K562 (cell line): ENCODE measurements around the gene STYXL1. TPM values are rescaled to one million over a fixed set of nuclear protein-coding genes. Genes with fewer than 3 reads are reported as not detected.

Experiments used
- BMI1 ChIP-seq: fragments of 150-350 bp; IDR thresholded peaks from 2 replicates; pipeline ENCODE4 v1.6.1; 2014; ENCODE audit warnings: low read length
- COPS2 ChIP-seq: fragments of 450-650 bp; conservative IDR thresholded peaks from 2 replicates; pipeline ENCODE4 v1.6.1; 2016; ENCODE audit warnings: mild to moderate bottlenecking, moderate library complexity
- CREB3 ChIP-seq: fragments of 450-650 bp; conservative IDR thresholded peaks from 2 replicates; pipeline ENCODE4 v1.6.1; 2016; ENCODE audit warnings: missing genetic modification characterization, low read depth, mild to moderate bottlenecking, missing compliant biosample characterization, moderate library complexity
- E2F3 ChIP-seq: fragments of 250-450 bp; sonication (Bioruptor Pico); IDR thresholded peaks from 2 replicates; pipeline ENCODE4 v1.4.0; 2020; ENCODE audit warnings: mild to moderate bottlenecking
- EP300 ChIP-seq: IDR thresholded peaks from 2 replicates; pipeline ENCODE4 v1.6.1; 2012; ENCODE audit warnings: low read length, improper control_type of control experiment
- ETV1 ChIP-seq: fragments of 450-650 bp; conservative IDR thresholded peaks from 2 replicates; pipeline ENCODE4 v1.6.1; 2016; ENCODE audit warnings: missing genetic modification characterization, control low read depth, low read depth, missing compliant biosample characterization
- FOXP1 ChIP-seq: sonication (generic); formaldehyde crosslinking; IDR thresholded peaks from 2 replicates; pipeline ENCODE4 v1.8.0; 2022; ENCODE audit warnings: mild to moderate bottlenecking, missing genetic modification reagents
- HINFP ChIP-seq: fragments of 450-650 bp; conservative IDR thresholded peaks from 2 replicates; pipeline ENCODE4 v1.6.1; 2016; ENCODE audit warnings: missing genetic modification characterization, low read depth, mild to moderate bottlenecking, control low read depth, missing compliant biosample characterization
- KAT7 ChIP-seq: sonication (generic); formaldehyde crosslinking; IDR thresholded peaks from 2 replicates; pipeline ENCODE4 v1.8.0; 2022; ENCODE audit warnings: missing genetic modification reagents, mild to moderate bottlenecking, borderline replicate concordance
- L3MBTL2 ChIP-seq: fragments of 450-650 bp; IDR thresholded peaks from 2 replicates; pipeline ENCODE4 v1.6.1; 2016; ENCODE audit warnings: mild to moderate bottlenecking, moderate library complexity
- MTA2 ChIP-seq: fragments of 450-650 bp; IDR thresholded peaks from 2 replicates; pipeline ENCODE4 v1.6.1; 2016; ENCODE audit warnings: low read depth
- MYBL2 ChIP-seq, 2 experiments: fragments of 450-650 bp in 1 of 2; sonication (generic) in 1 of 2; formaldehyde crosslinking in 1 of 2; IDR thresholded peaks; 2 replicates each; pipeline versions ENCODE4 v1.6.1 to v1.8.1; 2017 to 2022; ENCODE audit warnings: borderline replicate concordance in 1 of 2, inconsistent platforms in 1 of 2, low read depth in 1 of 2, mild to moderate bottlenecking in 1 of 2, missing genetic modification reagents in 1 of 2, moderate library complexity in 1 of 2
- MYC ChIP-seq, 2 experiments: fragments of 250-450 bp in 1 of 2; sonication (Bioruptor Pico) in 1 of 2; IDR thresholded peaks; 2 replicates each; pipeline versions ENCODE4 v1.5.1 to v1.6.1; 2012 to 2021; ENCODE audit warnings: low read depth in 2 of 2, borderline replicate concordance in 1 of 2, improper control_type of control experiment in 1 of 2, low read length in 1 of 2, mild to moderate bottlenecking in 1 of 2, moderate library complexity in 1 of 2
- NCOA1 ChIP-seq: fragments of 450-650 bp; IDR thresholded peaks from 2 replicates; pipeline ENCODE4 v1.6.1; 2016; ENCODE audit warnings: low read depth
- NFE2L1 ChIP-seq: fragments of 450-650 bp; IDR thresholded peaks from 2 replicates; pipeline ENCODE4 v1.6.1; 2016; ENCODE audit warnings: missing genetic modification characterization, low read depth, mild to moderate bottlenecking, missing compliant biosample characterization, moderate library complexity, borderline replicate concordance
- RBM17 ChIP-seq: fragments of 200-400 bp; formaldehyde crosslinking; IDR thresholded peaks from 2 replicates; pipeline ENCODE4 v1.6.1; 2017; ENCODE audit warnings: low read depth, mild to moderate bottlenecking, low read length, borderline replicate concordance
- SFPQ ChIP-seq: fragments of 200-400 bp; formaldehyde crosslinking; IDR thresholded peaks from 2 replicates; pipeline ENCODE4 v1.6.1; 2017; ENCODE audit warnings: mild to moderate bottlenecking, low read depth, low read length, moderate library complexity
- SIN3A ChIP-seq, 2 experiments: fragments of 150-350 bp in 1 of 2; IDR thresholded peaks; 2 replicates each; pipeline ENCODE4 v1.6.1; 2011 to 2016; ENCODE audit warnings: borderline replicate concordance in 2 of 2, low read depth in 2 of 2, low read length in 2 of 2, mild to moderate bottlenecking in 2 of 2, moderate library complexity in 2 of 2; ENCODE audit not compliant: control insufficient read depth in 1 of 2
- SP2 ChIP-seq: IDR thresholded peaks from 2 replicates; pipeline ENCODE4 v1.6.1; 2011; ENCODE audit warnings: mild to moderate bottlenecking, low read depth, low read length, moderate library complexity; ENCODE audit not compliant: poor library complexity, severe bottlenecking; ENCODE audit errors: extremely low read depth
- TGIF2 ChIP-seq: sonication (generic); formaldehyde crosslinking; IDR thresholded peaks from 2 replicates; pipeline ENCODE4 v1.8.1; 2022; ENCODE audit warnings: mild to moderate bottlenecking, missing genetic modification reagents, moderate library complexity
- TSC22D4 ChIP-seq: fragments of 450-650 bp; IDR thresholded peaks from 2 replicates; pipeline ENCODE4 v1.6.1; 2016; ENCODE audit warnings: missing genetic modification characterization, missing biosample characterization, control low read depth
- ZNF184 ChIP-seq: sonication (generic); formaldehyde crosslinking; IDR thresholded peaks from 2 replicates; pipeline ENCODE4 v1.5.0; 2020; ENCODE audit warnings: missing genetic modification reagents
- polyA plus RNA-seq, 8 experiments: library from polyadenylated mRNA; depleted of rRNA in 4 of 8; stranded (reverse) in 5 of 8; unstranded in 3 of 8; fragments of >200 nt; fragmentation: Nextera tagmentation in 2 of 8; fragmentation: Illumina TruSeq in 1 of 8; extraction: Ambion mirVana in 2 of 8; extraction: Trizol in 1 of 8; gene quantifications; 2 replicates each; pipeline versions ENCODE4 v1.2.1 to v1.2.3, GENCODE V29; 2011 to 2014; ENCODE audit warnings: inconsistent platforms in 1 of 8, missing spikeins in 1 of 8
- total RNA-seq, 7 experiments: library from RNA; depleted of rRNA in 6 of 7; stranded (reverse); fragments of >200 nt in 6 of 7; fragmentation: Illumina TruSeq in 2 of 7; extraction: Trizol in 2 of 7; gene quantifications; 2 replicates each; pipeline versions ENCODE4 v1.2.1 to v1.2.3, GENCODE V29; 2011 to 2021; ENCODE audit warnings: low replicate concordance in 1 of 7

The STYXL1 gene
- total and polyA plus RNA-seq, 9 of the 15 experiments (the other 6 are each of a cell fraction or from before 2014, with no cell fraction given) = 36.5 to 97.2 (median 49.9) TPM

- TF ChIP-seq SIN3A (IDR thresholded peaks at IDR 0.05; ENCODE audit: borderline replicate concordance in 2 of 2, control insufficient read depth in 1 of 2, low read depth in 2 of 2, low read length in 2 of 2) (peak; percentile 91 to 92), NCOA1 (peak; percentile 94), SFPQ (no peak), MTA2 (no peak), BMI1 (no peak), MYBL2 (IDR thresholded peaks at IDR 0.05; ENCODE audit: low read depth) (no peak), MYBL2 (CRISPR knock-in tag; IDR thresholded peaks at IDR 0.05; ENCODE audit: borderline replicate concordance) (no peak; the same call in 1 of the 2 replicates), MYC (IDR thresholded peaks at IDR 0.05; ENCODE audit: low read depth, low read length) (peak; percentile 99), MYC (CRISPR knock-in tag; IDR thresholded peaks at IDR 0.05; ENCODE audit: borderline replicate concordance, low read depth) (peak; percentile 96; the same call in 1 of the 2 replicates), FOXP1 (CRISPR knock-in tag) (no peak), NFE2L1 (no peak), TGIF2 (CRISPR knock-in tag) (peak; percentile 94), L3MBTL2 (peak; percentile 78; the same call in 1 of the 2 replicates), CREB3 (no peak), E2F3 (CRISPR knock-in tag) (0 out of 2 replicates have a peak, but pooled peaks have one; percentile 10), EP300 (no peak; the same call in 1 of the 2 replicates), ZNF184 (CRISPR knock-in tag) (no peak), HINFP (tag) (no peak), SP2 (no peak), COPS2 (no peak), RBM17 (no peak), TSC22D4 (tag) (no peak), ETV1 (peak; percentile 97), KAT7 (peak; percentile 96; the same call in 1 of the 2 replicates)
These were observed at the start of gene STYXL1, which contains the start of gene MDH2 (continued) for GRCh38 chr7:76047811-76048667.
